Measurements from ENCODE around the gene NECAP2.
"Not testable (repeated sequence)": the region's sequence is repeated elsewhere in the genome, so short reads cannot be mapped to it uniquely, and the experiment has no call there.

NECAP2 gene

GRCh38 chr1:16500466-16500865, 59.9 kb downstream of the NECAP2 start:
- not testable (repeated sequence) for DNase-seq

DNA sequence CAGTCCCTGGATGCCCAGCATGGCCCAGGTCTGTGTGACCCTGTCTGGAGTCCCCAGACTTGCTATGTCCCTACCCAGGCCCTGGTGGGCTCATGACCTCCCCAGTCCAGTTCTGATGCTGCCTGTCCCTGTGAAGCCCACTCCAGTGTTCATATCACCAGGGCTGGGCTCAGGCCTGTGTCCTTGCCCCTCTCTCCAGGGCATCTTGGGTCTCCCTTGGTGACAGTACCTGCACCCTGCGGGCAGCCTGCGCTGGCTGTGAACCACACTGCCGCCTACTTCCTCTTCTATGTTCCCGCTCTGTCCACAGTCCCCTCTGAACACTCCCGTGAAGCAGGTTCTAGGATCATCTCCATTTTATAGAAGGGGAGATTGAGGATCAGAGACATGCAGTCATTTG, 60.5 kb downstream of the NECAP2 start:
- DNase-seq: not testable (repeated sequence)

- not testable (repeated sequence) for DNase-seq
These were observed 60.9 kb downstream of the NECAP2 start for GRCh38 chr1:16501446-16501845.

- no peak for DNase-seq
These were observed 63.0 kb downstream of the NECAP2 start for GRCh38 chr1:16503494-16503893.

DNA sequence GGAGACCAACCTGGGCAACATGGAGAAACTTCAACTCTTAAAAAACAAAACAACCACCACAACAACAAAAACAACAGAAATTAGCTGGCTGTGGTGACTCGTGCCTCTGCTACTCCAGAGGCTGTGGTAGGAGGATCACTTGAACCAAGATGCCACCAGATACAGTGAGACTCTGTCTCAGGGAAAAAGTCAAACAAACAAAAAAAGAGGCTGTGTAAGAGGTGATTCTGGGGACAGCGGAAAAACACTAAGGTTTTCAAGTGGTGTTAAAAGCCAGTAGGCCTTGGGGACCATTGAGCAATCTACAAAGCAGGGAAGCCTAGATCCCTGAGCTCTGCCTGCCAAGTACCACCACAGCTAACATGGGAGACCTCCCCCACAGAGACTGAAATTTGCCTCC, 65.3 kb downstream of the NECAP2 start:
- not testable (repeated sequence) for DNase-seq

DNA sequence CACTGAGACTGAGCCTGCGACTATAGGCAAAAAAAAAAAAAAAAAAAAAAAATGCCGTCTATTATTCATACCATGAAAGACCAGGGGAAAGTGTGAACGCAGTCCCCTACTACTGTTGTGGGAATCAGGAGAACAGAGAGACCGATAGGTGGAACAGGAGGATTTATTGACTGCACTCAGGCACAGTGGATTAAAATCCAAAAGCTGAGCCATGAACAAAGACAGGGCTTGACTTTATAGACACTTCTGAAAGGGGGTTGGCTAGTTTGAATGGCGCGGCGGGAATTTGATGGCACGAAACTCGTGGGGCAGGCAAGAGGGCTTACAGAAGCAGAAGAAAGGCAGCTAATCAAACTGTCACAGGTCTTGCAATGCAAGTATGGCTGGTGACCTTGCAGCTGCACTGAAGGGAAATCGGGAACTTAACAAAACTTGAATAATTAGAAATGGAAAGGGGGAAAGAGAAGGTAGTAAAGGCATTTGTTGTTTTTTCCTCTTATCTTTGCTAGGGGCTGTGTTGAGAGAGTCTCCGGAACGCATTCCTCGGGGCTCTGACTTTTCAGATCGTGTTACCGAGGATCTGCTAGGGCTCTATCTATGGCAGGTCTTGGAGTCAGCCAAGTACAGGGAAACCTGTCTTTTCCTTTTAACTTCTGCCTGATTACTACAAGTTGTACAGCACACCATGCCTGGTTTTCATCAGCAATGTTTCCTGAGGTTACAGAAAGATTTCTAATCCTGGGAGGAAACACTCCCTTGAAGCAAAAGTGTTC, 66.0 kb downstream of the NECAP2 start:
- not testable (repeated sequence) for DNase-seq

GRCh38 chr1:16508861-16509445, 68.4 kb downstream of the NECAP2 start:
- DNase-seq: not testable (repeated sequence)
